SK-N-SH treated with all-trans-retinoic acid at 6 μM for 48 hours (cell line): ENCODE data around the gene PCIF1.

ENCODE experiments used
- ATAC-seq: fragments of 200-7000 bp; cut with Tn5 transposase; 3 replicates; pipeline ENCODE4 v1.9.1; 2020; ENCODE audit warnings: mild to moderate bottlenecking, moderate library complexity
- ARNTL ChIP-seq: fragments of 450-650 bp; formaldehyde crosslinking; IDR thresholded peaks from 2 replicates; pipeline ENCODE4 v1.5.0; 2020; ENCODE audit warnings: low read depth, mild to moderate bottlenecking, moderate library complexity, borderline replicate concordance
- BACH2 ChIP-seq: fragments of 250-450 bp; sonication (Bioruptor Pico); IDR thresholded peaks from 2 replicates; pipeline ENCODE4 v1.9.0; 2021; ENCODE audit warnings: mild to moderate bottlenecking, borderline replicate concordance
- CSDC2 ChIP-seq: fragments of 250-450 bp; sonication (Bioruptor Pico); IDR thresholded peaks from 2 replicates; pipeline ENCODE4 v1.5.0; 2020; ENCODE audit warnings: mild to moderate bottlenecking, moderate library complexity
- ESRRG ChIP-seq: fragments of 250-450 bp; sonication (Bioruptor Pico); IDR thresholded peaks from 2 replicates; pipeline ENCODE4 v1.6.1; 2021; ENCODE audit warnings: mild to moderate bottlenecking
- GLIS3 ChIP-seq: fragments of 250-450 bp; sonication (Bioruptor Pico); IDR thresholded peaks from 2 replicates; pipeline ENCODE4 v1.5.0; 2020; ENCODE audit warnings: mild to moderate bottlenecking, moderate library complexity
- OSR1 ChIP-seq: fragments of 250-450 bp; sonication (Bioruptor Pico); IDR thresholded peaks from 2 replicates; pipeline ENCODE4 v1.8.0; 2022; ENCODE audit warnings: moderate library complexity, mild to moderate bottlenecking, inconsistent platforms
- PATZ1 ChIP-seq: fragments of 250-450 bp; sonication (Bioruptor Pico); IDR thresholded peaks from 2 replicates; pipeline ENCODE4 v1.8.0; 2020; ENCODE audit warnings: mild to moderate bottlenecking, moderate library complexity, borderline replicate concordance
- POU6F1 ChIP-seq: fragments of 250-450 bp; sonication (Bioruptor Pico); IDR thresholded peaks from 2 replicates; pipeline ENCODE4 v1.8.0; 2021; ENCODE audit warnings: low read depth, mild to moderate bottlenecking, moderate library complexity, borderline replicate concordance
- PPARA ChIP-seq: fragments of 250-450 bp; sonication (Bioruptor Pico); IDR thresholded peaks from 2 replicates; pipeline ENCODE4 v1.5.0; 2020; ENCODE audit warnings: mild to moderate bottlenecking, borderline replicate concordance
- RARB ChIP-seq: fragments of 250-450 bp; sonication (Bioruptor Pico); IDR thresholded peaks from 2 replicates; pipeline ENCODE4 v1.8.0; 2021; ENCODE audit warnings: mild to moderate bottlenecking, moderate library complexity
- TOX ChIP-seq: fragments of 250-450 bp; sonication (Bioruptor Pico); IDR thresholded peaks from 2 replicates; pipeline ENCODE4 v1.8.0; 2021; ENCODE audit warnings: mild to moderate bottlenecking, moderate library complexity, borderline replicate concordance
- TSHZ2 ChIP-seq: fragments of 250-450 bp; sonication (Bioruptor Pico); IDR thresholded peaks from 2 replicates; pipeline ENCODE4 v1.5.0; 2020; ENCODE audit warnings: mild to moderate bottlenecking, moderate library complexity
- ZC3H10 ChIP-seq: fragments of 250-450 bp; sonication (Bioruptor Pico); IDR thresholded peaks from 2 replicates; pipeline ENCODE4 v1.5.1; 2021; ENCODE audit warnings: mild to moderate bottlenecking, moderate library complexity
- ZFP3 ChIP-seq: fragments of 250-450 bp; sonication (Bioruptor Pico); IDR thresholded peaks from 2 replicates; pipeline ENCODE4 v1.5.0; 2020; ENCODE audit warnings: mild to moderate bottlenecking, moderate library complexity
- ZFP30 ChIP-seq: fragments of 450-650 bp; formaldehyde crosslinking; IDR thresholded peaks from 2 replicates; pipeline ENCODE4 v1.5.0; 2022; ENCODE audit warnings: mild to moderate bottlenecking, moderate library complexity
- ZNF565 ChIP-seq: fragments of 450-650 bp; formaldehyde crosslinking; conservative IDR thresholded peaks from 2 replicates; pipeline ENCODE4 v1.5.0; 2020; ENCODE audit warnings: low read depth, mild to moderate bottlenecking, moderate library complexity
- TF ChIP-seq, protein P1 (sequence below): fragments of 250-450 bp; sonication (Bioruptor Pico); IDR thresholded peaks from 2 replicates; pipeline ENCODE4 v1.5.1; 2020; ENCODE audit warnings: low read depth, mild to moderate bottlenecking, moderate library complexity

Gene PCIF1

GRCh38 chr20:45888681-45889080, 45.8 kb upstream of the PCIF1 start (continued):
- TF ChIP-seq PATZ1 (CRISPR knock-in tag) (no peak), ZFP30 (CRISPR knock-in tag) (no peak), BACH2 (CRISPR knock-in tag) (no peak), ZNF565 (CRISPR knock-in tag) (no peak), ARNTL (no peak), ZC3H10 (CRISPR knock-in tag) (no peak), TOX (no peak), PPARA (CRISPR knock-in tag) (no peak), POU6F1 (no peak)
- TF ChIP-seq, all 23 proteins: peak for 0

GRCh38 chr20:45890077-45890984, 44.2 kb upstream of the PCIF1 start:
- TF ChIP-seq ARNTL = no peak
- ATAC-seq = peak; percentile 85

DNA sequence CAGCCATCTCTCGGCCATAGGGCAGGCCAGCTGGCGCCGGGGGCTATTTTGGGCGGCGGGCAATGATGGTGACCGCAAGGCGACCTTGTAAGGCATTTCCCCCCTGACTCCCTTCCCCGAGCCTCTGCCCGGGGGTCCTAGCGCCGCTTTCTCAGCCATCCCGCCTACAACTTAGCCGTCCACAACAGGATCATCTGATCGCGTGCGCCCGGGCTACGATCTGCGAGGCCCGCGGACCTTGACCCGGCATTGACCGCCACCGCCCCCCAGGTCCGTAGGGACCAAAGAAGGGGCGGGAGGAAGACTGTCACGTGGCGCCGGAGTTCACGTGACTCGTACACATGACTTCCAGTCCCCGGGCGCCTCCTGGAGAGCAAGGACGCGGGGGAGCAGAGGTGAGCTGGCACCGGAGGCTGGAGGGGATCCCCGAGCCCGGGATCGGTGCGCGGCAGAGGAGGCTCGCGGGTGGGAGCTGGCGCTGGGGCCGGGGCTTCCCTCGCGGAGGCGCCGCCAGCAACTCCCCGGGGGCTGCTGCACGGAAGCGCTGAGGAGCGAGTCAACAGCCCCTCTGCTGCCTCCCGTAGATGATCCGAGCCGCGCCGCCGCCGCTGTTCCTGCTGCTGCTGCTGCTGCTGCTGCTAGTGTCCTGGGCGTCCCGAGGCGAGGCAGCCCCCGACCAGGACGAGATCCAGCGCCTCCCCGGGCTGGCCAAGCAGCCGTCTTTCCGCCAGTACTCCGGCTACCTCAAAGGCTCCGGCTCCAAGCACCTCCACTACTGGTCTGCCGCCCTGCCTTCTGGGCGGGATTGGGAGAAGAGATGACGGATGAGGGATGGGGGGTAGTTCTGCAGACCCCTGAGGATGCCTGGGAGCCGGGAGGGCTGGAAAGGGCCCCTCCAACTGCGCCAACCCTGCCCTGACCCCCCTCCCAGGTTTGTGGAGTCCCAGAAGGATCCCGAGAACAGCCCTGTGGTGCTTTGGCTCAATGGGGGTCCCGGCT, 43.2 kb upstream of the PCIF1 start, which contains the start of the genes CTSA and NEURL2:
TSS of gene CTSA (plus strand) at position 351 of the 999 bp plus-strand sequence. CDS start at position 585, 234 bp downstream.
TSS of gene NEURL2 (minus strand) at position 224 of the 999 bp plus-strand sequence. CDS start at position 7, 217 bp downstream.
- no peak for TF ChIP-seq CSDC2 (CRISPR knock-in tag)
- TF ChIP-seq PATZ1 (CRISPR knock-in tag) = peak; percentile 78
- no peak for TF ChIP-seq TSHZ2 (CRISPR knock-in tag)
- TF ChIP-seq, protein P1, sequence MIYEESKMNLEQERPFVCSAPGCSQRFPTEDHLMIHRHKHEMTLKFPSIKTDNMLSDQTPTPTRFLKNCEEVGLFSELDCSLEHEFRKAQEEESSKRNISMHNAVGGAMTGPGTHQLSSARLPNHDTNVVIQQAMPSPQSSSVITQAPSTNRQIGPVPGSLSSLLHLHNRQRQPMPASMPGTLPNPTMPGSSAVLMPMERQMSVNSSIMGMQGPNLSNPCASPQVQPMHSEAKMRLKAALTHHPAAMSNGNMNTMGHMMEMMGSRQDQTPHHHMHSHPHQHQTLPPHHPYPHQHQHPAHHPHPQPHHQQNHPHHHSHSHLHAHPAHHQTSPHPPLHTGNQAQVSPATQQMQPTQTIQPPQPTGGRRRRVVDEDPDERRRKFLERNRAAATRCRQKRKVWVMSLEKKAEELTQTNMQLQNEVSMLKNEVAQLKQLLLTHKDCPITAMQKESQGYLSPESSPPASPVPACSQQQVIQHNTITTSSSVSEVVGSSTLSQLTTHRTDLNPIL = no peak
- no peak for TF ChIP-seq ESRRG (CRISPR knock-in tag)
- 0 out of 2 replicates have a peak, but pooled peaks have one; percentile 8 for TF ChIP-seq ZFP3 (CRISPR knock-in tag)
- TF ChIP-seq GLIS3 (CRISPR knock-in tag) = 0 out of 2 replicates have a peak, but pooled peaks have one; percentile 24
- no peak for TF ChIP-seq OSR1 (CRISPR knock-in tag)
- no peak for TF ChIP-seq RARB (CRISPR knock-in tag)
- no peak for TF ChIP-seq BACH2 (CRISPR knock-in tag)
- TF ChIP-seq, all 23 proteins: peak for 3
- ATAC-seq = peak; percentile 80
